Measurements from ENCODE around the gene USP33.
"Not testable (repeated sequence)": the region's sequence is repeated elsewhere in the genome, so short reads cannot be mapped to it uniquely, and the experiment has no call there.

Gene USP33

DNA sequence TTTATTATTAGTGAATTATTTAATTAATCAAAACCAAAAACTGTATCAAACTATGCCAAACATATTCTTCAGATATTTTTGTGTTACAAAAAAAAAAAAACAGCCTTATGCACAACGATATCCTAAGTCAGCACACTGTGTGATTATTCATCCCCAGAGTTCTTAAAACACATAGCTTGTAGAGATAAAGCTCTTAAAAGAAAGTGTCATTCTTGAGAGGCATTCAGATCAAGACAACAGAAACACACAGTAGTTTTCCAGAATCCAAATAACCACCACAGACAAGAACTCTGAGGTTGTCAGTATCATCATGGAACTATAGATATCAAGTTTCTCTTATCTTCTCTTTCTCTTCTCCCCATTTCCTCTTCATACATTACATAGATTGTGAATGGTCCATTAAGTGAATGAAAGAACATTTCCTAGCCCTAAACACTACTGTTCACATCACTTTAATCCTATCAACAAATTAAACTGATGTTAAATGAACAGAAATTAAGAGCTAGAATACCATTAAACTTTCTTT is 90.7 kb downstream of the USP33 start:
- DNase-seq = no peak

DNA sequence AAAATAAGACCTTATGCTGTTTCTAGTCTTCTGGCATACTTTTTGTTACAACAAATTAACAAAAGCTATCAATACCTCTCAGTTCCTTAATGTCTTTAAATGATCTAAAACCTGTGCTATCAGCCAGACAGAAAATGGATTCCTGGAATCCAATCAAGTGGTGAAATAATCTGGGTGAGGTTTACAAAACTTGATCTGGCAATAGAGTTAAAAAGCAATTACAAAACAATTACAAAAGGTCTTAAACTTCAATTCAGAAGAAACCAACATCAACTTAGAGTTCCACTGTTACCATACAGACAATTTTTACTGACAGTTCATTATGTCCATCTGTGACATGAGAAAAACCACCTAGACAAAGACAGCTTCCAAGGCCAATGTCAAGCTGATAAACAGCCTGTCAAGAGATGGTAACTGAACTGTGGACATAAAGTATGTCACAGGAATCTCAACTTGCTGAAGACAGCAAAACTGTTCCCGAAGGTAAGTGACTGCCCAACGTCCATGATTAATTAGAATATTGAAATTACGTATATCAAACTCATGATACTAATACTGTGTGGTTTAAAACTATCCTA is 94.6 kb downstream of the USP33 start:
- no peak for DNase-seq

DNA sequence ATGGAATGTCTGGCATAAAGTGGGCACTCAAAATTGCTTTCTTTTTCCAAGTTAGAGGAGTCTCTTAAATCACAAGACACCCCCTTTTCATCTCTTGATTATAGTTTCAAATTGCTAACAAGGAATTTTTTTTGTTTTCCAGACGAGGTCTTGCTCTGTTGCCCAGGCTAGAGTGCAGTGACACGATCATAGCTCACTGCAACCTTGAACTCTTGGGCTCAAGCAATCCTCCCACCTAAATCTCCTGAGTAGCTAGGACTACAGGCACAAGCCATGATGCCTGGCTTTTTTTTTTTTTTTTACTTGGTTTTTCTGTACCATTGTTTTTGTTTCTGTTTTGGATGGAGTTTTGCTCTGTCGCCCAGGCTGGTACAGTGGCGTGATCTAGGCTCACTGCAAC is 98.0 kb downstream of the USP33 start:
- DNase-seq = no peak

DNA sequence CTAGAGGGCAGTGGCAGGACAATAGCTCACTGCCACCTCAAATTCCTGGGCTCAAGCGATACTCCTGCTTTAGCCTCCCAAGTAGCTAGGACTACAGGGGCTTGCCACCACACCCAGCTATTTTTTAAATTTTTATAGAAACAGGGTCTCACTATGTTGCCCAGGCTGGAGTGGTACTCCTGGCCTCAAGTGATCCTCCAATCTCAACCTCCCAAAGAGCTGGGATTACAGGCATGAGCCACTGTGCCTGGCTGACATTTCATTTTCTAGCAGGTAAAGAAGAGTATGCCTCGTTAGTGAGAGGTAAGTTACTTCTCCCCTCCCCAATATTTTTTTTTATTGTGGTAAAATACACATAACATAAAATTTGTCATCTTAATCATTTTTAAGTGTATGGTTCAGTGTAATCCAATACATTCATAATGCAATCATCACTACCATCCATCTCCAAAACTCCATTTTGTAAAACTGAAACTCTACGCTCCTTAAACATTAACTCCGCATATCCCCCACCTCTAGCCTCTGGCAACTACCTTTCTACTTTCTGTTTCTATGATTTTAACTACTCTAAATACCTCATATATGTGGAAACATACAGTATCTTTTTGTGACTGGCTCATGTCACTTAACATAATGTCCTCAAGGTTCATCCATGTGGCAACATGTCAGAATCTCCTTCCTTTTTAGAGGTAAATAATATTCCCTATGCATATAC is 99.6 kb downstream of the USP33 start:
- no peak for DNase-seq

DNA sequence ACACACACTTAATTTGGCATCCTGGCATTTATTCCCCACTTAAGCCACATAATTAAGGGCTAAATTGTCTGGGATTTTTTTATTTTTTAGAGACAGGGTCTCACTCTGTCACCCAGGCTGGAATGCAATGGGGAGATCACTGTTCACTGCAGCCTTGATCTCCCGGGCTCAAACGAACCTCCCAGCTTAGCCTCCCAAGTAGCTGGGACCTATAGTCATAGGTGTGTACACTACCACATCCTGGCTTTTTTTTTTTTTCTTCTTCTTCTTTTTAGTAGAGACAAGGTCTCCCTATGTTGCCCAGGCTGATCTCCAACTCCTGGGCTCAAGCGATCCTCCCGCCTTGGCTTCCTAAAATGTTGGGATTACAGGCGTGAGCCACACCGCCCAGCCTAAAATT is 101.4 kb downstream of the USP33 start:
- DNase-seq = no peak

DNA sequence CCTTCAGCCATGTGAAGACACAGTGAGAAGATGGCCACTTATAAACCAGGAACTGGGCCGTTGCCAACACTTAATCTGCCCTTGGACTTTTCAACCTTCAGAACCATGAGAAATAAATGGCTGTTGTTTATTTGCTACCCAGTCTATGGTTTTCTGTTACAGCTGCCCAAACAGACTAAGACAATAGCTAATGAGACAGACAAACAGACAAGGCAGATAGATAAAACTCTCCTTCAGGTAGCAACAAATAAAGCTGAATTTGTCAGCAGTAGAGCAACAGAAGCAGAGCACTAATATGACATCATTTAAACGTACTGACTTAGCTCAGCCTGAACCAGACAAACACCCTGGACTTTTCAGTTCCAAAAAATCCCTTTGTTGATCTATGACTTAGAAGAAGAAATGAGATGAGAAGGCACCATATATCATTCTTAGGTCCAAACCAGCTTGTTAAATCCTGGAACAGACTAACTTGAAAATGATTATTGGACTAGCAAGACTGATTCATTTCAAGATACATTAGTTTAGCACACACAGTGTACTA is 104.1 kb downstream of the USP33 start:
- DNase-seq = peak; percentile 76

DNA sequence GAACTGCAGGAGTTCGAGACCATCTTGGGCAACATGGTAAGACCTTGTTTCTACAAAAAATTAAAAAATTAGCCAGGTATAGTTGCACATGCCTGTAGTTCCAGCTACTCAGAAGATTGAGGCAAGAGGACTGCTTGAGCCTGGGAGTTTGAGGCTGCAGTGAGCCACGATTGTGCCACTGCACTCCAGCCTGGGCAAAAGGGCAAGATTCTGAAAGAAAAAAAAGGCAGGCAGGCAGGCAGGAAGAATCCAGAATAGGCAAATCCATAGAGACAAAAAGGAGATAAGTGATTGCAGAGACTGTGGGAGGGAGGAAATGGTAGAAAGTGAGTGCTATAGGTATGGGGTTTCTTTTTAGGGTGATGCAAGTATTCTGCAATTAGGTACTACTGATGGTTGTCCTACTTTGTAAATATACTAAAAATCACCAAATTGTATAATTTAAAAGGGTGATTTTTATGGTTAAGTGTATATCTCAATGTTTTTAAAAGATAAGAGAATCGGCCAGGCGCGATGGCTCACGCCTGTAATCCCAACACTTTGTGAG is 106.6 kb downstream of the USP33 start:
- no peak for DNase-seq

DNA sequence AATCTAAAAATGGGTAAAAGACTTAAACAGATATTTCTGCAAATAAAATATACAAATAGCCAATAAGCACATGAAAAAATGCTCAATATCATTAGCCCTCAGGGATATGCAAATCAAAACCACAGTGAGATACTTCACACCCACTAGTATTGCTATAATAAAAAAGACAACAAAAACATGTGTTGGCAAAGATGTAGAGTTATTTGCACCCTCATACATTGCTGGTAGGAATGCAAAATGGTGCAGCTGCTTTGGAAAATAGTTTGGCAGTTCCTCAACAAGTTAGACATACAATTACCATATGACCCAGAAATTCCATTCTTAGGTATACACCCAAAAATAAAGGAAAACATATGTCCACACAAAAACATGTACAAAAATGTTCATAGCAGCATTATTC is 107.4 kb downstream of the USP33 start:
- DNase-seq = no peak

DNA sequence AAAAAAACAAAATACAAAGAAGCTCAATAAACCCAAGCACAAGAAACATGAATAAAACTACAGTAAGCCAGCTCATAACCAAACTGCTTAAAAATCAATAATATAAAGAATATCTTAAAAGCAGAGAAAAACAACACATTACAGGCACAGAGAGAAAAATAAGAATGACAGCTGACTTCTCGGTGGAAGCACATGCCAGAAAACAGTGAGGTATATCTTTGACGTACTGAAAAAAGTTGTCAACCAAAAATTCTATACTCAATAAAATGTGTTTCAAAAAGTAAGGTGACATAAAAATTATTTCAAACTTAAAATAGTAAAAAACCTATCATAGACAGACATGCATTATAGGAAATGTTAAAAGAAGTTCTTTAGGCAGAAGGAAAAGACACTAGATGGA is 110.5 kb downstream of the USP33 start:
- no peak for DNase-seq

DNA sequence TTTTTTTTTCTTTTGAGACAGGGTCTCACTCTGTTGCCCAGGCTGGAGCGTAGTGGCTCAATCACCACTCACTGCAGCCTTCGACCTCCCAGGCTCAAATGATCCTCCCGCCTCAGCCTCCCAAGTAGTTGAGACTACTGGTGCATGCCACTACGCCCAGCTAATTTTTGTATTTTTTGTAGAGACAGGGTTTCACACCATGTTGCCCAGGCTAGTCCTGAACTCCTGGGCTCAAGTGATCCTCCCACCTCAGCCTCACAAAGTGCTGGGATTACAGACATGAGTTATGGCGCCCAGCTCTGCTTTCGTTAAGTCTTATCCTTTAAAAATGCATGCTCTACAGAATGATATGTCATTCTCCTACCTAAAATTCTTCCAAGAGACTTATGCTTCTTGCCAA is 113.4 kb downstream of the USP33 start:
- DNase-seq = not testable (repeated sequence)

Data from DMS153 (cell line).